Hepatocyte (in vitro differentiated cells): ENCODE data around the gene FYN. TPM values are rescaled to one million over a fixed set of nuclear protein-coding genes. Genes with fewer than 3 reads are reported as not detected.

Experiments used
- DNase-seq: peaks from one replicate; pipeline ENCODE4 v3.0.0-alpha.2; 2016; ENCODE audit warnings: low spot score
- H2AFZ ChIP-seq: fragments of 200-600 bp; sonication (generic); 2 replicates; pipeline ENCODE4 v1.6.0; 2016; ENCODE audit warnings: antibody characterized with exemption, mild to moderate bottlenecking
- H3K27ac ChIP-seq: fragments of 200-600 bp; sonication (generic); 2 replicates; pipeline ENCODE4 v1.5.1; 2016; ENCODE audit warnings: mild to moderate bottlenecking
- H3K27me3 ChIP-seq: fragments of 200-600 bp; sonication (generic); 2 replicates; pipeline ENCODE4 v1.6.1; 2016
- H3K36me3 ChIP-seq: fragments of 200-600 bp; sonication (generic); replicated peaks from 2 replicates; pipeline ENCODE4 v1.5.1; 2016; ENCODE audit warnings: low read depth; ENCODE audit not compliant: insufficient read depth
- H3K4me1 ChIP-seq: fragments of 200-600 bp; sonication (generic); 2 replicates; pipeline ENCODE4 v1.5.1; 2016; ENCODE audit warnings: mild to moderate bottlenecking, moderate library complexity; ENCODE audit not compliant: insufficient read depth
- H3K4me2 ChIP-seq: fragments of 200-600 bp; sonication (generic); 2 replicates; pipeline ENCODE4 v1.6.0; 2016
- H3K4me3 ChIP-seq: fragments of 200-600 bp; sonication (generic); 2 replicates; pipeline ENCODE4 v1.5.1; 2016; ENCODE audit warnings: mild to moderate bottlenecking
- H3K79me2 ChIP-seq: fragments of 200-600 bp; sonication (generic); 2 replicates; pipeline ENCODE4 v1.6.0; 2017; ENCODE audit warnings: mild to moderate bottlenecking
- H3K9me2 ChIP-seq: fragments of 200-600 bp; sonication (generic); replicated peaks from 2 replicates; pipeline ENCODE4 v1.6.0; 2017; ENCODE audit warnings: mild to moderate bottlenecking; ENCODE audit not compliant: insufficient read depth
- H3K9me3 ChIP-seq: fragments of 200-600 bp; sonication (generic); 2 replicates; pipeline ENCODE4 v1.5.1; 2016; ENCODE audit warnings: low read depth, mild to moderate bottlenecking
- H4K20me1 ChIP-seq: fragments of 200-600 bp; sonication (generic); 2 replicates; pipeline ENCODE4 v1.6.0; 2016; ENCODE audit warnings: mild to moderate bottlenecking; ENCODE audit not compliant: insufficient read depth, poor library complexity, severe bottlenecking
- CTCF ChIP-seq: fragments of 200-600 bp; sonication (generic); IDR thresholded peaks from 2 replicates; pipeline ENCODE4 v1.5.1; 2016; ENCODE audit warnings: antibody characterized with exemption, mild to moderate bottlenecking; ENCODE audit not compliant: poor library complexity
- EZH2 ChIP-seq: fragments of 200-600 bp; sonication (generic); IDR thresholded peaks from 2 replicates; pipeline ENCODE4 v1.6.1; 2016; ENCODE audit warnings: antibody characterized with exemption, mild to moderate bottlenecking, borderline replicate concordance
- EZH2phosphoT487 ChIP-seq: fragments of 200-600 bp; sonication (generic); IDR thresholded peaks from one replicate; pipeline ENCODE4 v1.6.1; 2018; ENCODE audit warnings: antibody characterized with exemption, mild to moderate bottlenecking, low read depth, moderate library complexity; ENCODE audit not compliant: unreplicated experiment, severe bottlenecking
- WGBS: methylation state at CpG from one replicate; pipeline ENCODE4 v1.1.6; 2016; ENCODE audit warnings: low lambda C conversion rate; ENCODE audit errors: missing lambda C conversion rate; 5-methylcytosine and 5-hydroxymethylcytosine counted together
- polyA plus RNA-seq: library from polyadenylated mRNA; unstranded; fragments of >200 nt; fragmentation: Nextera tagmentation; extraction: Ambion mirVana; gene quantifications from 2 replicates; pipeline ENCODE4 v1.2.1, GENCODE V29; 2016
- total RNA-seq: library from RNA; depleted of rRNA; stranded (reverse); fragments of >200 nt; gene quantifications from 2 replicates; pipeline ENCODE4 v1.2.3, GENCODE V29; 2014

FYN gene
- total and polyA plus RNA-seq, 2 experiments from 2014 or later = 40.0 to 70.1 TPM

- DNase-seq = no peak
- H2AFZ ChIP-seq = no peak overlapping the region
- H3K9me2 ChIP-seq = no peaks in the 10 kb centered on the region
- 77% methylated on average over 5 of the region's 5 CpGs for WGBS
- H3K27me3 ChIP-seq = no peaks in the 10 kb centered on the region
- H3K4me2 ChIP-seq = peak overlapping the region; percentile 37
- no peaks in the 10 kb centered on the region for H3K79me2 ChIP-seq
- no peaks in the 10 kb centered on the region for H3K9me3 ChIP-seq
- peaks cover 30% of the 10 kb centered on the region for H3K4me1 ChIP-seq
- no peaks in the 10 kb centered on the region for H3K36me3 ChIP-seq
- H3K27ac ChIP-seq = peak overlapping the region; percentile 77
- TF ChIP-seq EZH2 (no peak), CTCF (peak; percentile 21), EZH2phosphoT487 (no peak)
- no peaks in the 10 kb centered on the region for H4K20me1 ChIP-seq
- H3K4me3 ChIP-seq = no peak overlapping the region
Measured at GRCh38 chr6:111668410-111668809, 204.8 kb downstream of the FYN start.

- H3K9me3 ChIP-seq = no peaks in the 10 kb centered on the region
- peak; percentile 46 for DNase-seq
- 27% methylated on average over 8 of the region's 8 CpGs for WGBS
Measured at GRCh38 chr6:111667931-111668330, 205.3 kb downstream of the FYN start.

GRCh38 chr6:111666847-111667246 is 206.4 kb downstream of the FYN start:
- Histone ChIP-seq H3K9me3 (no peaks in the 10 kb centered on the region), H3K4me3 (no peak overlapping the region), H3K79me2 (no peaks in the 10 kb centered on the region), H3K4me1 (peaks cover 45% of the 10 kb centered on the region), H2AFZ (no peak overlapping the region), H3K9me2 (no peaks in the 10 kb centered on the region), H3K4me2 (no peak overlapping the region), H4K20me1 (no peaks in the 10 kb centered on the region), H3K27me3 (no peaks in the 10 kb centered on the region), H3K36me3 (no peaks in the 10 kb centered on the region), H3K27ac (peak overlapping the region; percentile 77)
- TF ChIP-seq EZH2phosphoT487 (no peak), CTCF (no peak), EZH2 (no peak)
- WGBS = 75% methylated on average over 2 of the region's 2 CpGs
- no peak for DNase-seq

More at GRCh38 chr6:111667931-111668330, 205.3 kb downstream of the FYN start:
- H3K27me3 ChIP-seq = no peaks in the 10 kb centered on the region
- peak overlapping the region; percentile 77 for H3K27ac ChIP-seq
- H4K20me1 ChIP-seq = no peaks in the 10 kb centered on the region
- no peak overlapping the region for H3K4me3 ChIP-seq
- no peaks in the 10 kb centered on the region for H3K36me3 ChIP-seq
- peaks cover 35% of the 10 kb centered on the region for H3K4me1 ChIP-seq
- TF ChIP-seq CTCF (no peak), EZH2 (no peak), EZH2phosphoT487 (no peak)
- no peaks in the 10 kb centered on the region for H3K9me2 ChIP-seq
- peak overlapping the region; percentile 37 for H3K4me2 ChIP-seq
- no peak overlapping the region for H2AFZ ChIP-seq
- H3K79me2 ChIP-seq = no peaks in the 10 kb centered on the region
